Fibroblast of villous mesenchyme (primary cell): ENCODE measurements around the gene ABCD3. TPM values are rescaled to one million over a fixed set of nuclear protein-coding genes. Genes with fewer than 3 reads are reported as not detected.

Source experiments
- DNase-seq: peaks from one replicate; pipeline ENCODE4 v3.0.0-alpha.2; 2010; ENCODE audit warnings: low read depth
- H3K4me3 ChIP-seq: 2 replicates; pipeline ENCODE4 v1.5.1; 2011; ENCODE audit warnings: low read depth, mild to moderate bottlenecking, low read length
- CTCF ChIP-seq: IDR thresholded peaks from 2 replicates; pipeline ENCODE4 v1.5.1; 2012; ENCODE audit warnings: low read depth, mild to moderate bottlenecking, low read length; ENCODE audit not compliant: insufficient read depth
- total RNA-seq: library from RNA; depleted of rRNA; stranded (reverse); fragments of >200 nt; gene quantifications from 2 replicates; pipeline ENCODE4 v1.2.3, GENCODE V29; 2012

The ABCD3 gene
- total RNA-seq, 1 donor = 44.0 TPM

DNA sequence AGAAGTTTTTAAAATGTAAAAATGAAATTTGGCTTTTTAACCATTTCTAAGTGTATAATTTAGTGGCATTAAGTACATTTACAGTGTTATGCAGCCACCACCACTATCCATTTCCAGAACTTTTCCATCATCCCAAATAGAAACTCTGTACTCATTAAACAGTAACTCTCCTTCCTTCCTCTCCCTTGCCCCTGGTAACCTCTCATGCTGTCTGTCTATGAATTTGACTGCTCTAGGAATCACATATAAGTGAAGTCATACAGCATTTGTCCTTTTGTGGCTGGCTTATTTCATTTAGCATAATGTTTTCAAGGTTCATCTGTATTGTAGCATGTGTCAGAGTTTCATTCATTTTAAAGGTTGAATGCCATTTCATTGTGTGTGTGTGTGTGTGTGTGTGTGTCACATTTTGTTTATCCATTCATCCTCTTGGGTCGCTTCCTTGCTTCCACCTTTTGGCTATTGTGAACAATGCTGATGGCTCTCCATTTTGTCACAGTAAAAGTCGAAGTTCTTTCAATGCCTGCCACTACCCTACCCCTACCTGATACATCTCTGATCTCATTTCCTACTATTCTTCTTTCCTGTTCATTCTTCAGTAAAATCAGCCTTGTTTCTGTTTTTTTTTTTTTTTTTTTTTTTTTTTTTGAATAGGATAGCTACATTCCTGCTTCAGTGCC is 78.0 kb downstream of the ABCD3 start:
- no peak for DNase-seq
- H3K4me3 ChIP-seq = no peak overlapping the region
- TF ChIP-seq CTCF = no peak

- TF ChIP-seq CTCF = no peak
- no peak overlapping the region for H3K4me3 ChIP-seq
- DNase-seq = no peak
Observed at GRCh38 chr1:94501426-94501825, 83.2 kb downstream of the ABCD3 start.

- TF ChIP-seq CTCF = no peak
- DNase-seq = peak; percentile 50
- H3K4me3 ChIP-seq = no peak overlapping the region
Observed at GRCh38 chr1:94501935-94502334, 83.7 kb downstream of the ABCD3 start.

GRCh38 chr1:94503153-94503552 is 85.0 kb downstream of the ABCD3 start:
- no peak for TF ChIP-seq CTCF
- H3K4me3 ChIP-seq = no peak overlapping the region
- DNase-seq = no peak

GRCh38 chr1:94504601-94505000 is 86.4 kb downstream of the ABCD3 start:
- TF ChIP-seq CTCF = no peak
- DNase-seq = no peak
- H3K4me3 ChIP-seq = no peak overlapping the region

- DNase-seq = no peak
- no peak overlapping the region for H3K4me3 ChIP-seq
- no peak for TF ChIP-seq CTCF
Observed at GRCh38 chr1:94512816-94513215, 94.6 kb downstream of the ABCD3 start.

- peak; percentile 68 for TF ChIP-seq CTCF
- DNase-seq = peak; percentile 37
- no peak overlapping the region for H3K4me3 ChIP-seq
Observed at GRCh38 chr1:94514095-94514727, 96.0 kb downstream of the ABCD3 start.
